ENCODE measurements around the gene KIRREL2.

The KIRREL2 gene

DNA sequence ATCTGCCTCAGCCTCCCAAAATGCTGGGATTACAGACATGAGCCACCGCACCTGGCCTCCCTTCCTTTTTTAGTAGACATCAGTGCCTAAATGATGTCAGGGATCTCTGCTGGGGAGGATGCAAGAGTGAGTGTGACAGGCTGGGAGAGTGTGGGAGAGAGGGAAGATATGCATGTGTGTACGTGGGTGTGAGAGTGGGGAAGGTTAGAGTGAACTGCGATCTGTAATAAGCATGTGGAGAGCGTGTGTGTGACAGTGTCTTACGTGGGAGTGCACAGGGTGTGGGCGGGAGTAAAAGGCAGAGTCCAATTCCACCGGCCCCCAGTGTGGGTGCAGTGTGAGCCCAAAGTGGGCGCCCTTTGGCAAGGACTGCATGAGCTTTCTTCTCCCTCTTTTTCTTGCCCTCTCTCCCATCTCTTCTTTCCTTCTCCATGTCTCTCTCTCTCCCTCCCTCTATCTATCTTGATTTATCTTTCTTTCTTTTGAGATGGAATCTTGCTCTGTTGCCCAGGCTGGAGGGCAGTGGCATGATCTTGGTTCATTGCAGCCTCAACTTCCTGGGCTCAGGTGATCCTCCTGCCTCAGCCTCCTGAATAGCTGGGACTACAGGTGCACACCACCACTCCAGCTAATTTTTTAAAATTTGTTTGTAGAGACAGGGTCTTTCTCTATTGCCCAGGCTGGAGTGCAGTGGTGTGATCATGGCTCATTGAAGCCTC is 3.5 kb upstream of the KIRREL2 start:
- Histone ChIP-seq H3K27me3 (ENCODE audit: control insufficient read depth in 5 of 5, insufficient read depth in 4 of 5, low read length in 5 of 5) (peaks cover 45 to 83% (median 69%) of the 10 kb centered on the region in 5 donors), H3K4me1 (ENCODE audit: control insufficient read depth in 5 of 5, insufficient read depth in 5 of 5, low read length in 5 of 5) (peaks cover 0 to 13% (median 10%) of the 10 kb centered on the region in 5 donors), H3K27ac (ENCODE audit: low read depth, low read length) (no peak overlapping the region), H3K4me3 (ENCODE audit: low read depth in 1 of 5, low read length in 5 of 5) (no peak overlapping the region), H3K9ac (ENCODE audit: low read length in 5 of 5) (no peak overlapping the region), H3K36me3 (ENCODE audit: control insufficient read depth in 5 of 5, insufficient read depth in 5 of 5, low read length in 5 of 5) (no peaks in the 10 kb centered on the region), H3K9me3 (ENCODE audit: control insufficient read depth in 5 of 5, low read length in 5 of 5) (no peaks in the 10 kb centered on the region)

DNA sequence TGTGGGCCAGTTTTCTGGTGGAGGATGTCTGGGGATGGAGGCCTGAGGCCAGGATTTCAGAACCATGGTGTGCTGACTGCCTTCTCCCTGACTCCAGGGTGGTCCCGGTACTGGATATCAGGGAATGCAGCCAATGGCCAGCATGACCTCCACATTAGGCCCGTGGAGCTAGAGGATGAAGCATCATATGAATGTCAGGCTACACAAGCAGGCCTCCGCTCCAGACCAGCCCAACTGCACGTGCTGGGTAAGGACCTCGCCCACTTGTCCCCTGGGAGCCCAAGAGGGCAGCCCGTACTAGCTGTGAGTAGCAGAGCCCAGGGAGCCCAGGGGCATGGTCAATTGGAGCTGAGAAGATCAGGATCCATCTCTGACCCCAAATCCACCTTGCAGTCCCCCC is 1.6 kb downstream of the KIRREL2 start:
- H3K36me3 ChIP-seq (ENCODE audit: control insufficient read depth in 5 of 5, insufficient read depth in 5 of 5, low read length in 5 of 5), result no peaks in the 10 kb centered on the region
- peaks cover 25 to 78% (median 65%) of the 10 kb centered on the region in 5 donors for H3K27me3 ChIP-seq (ENCODE audit: control insufficient read depth in 5 of 5, insufficient read depth in 4 of 5, low read length in 5 of 5)
- H3K9me3 ChIP-seq (ENCODE audit: control insufficient read depth in 5 of 5, low read length in 5 of 5), result no peaks in the 10 kb centered on the region
- peaks cover 0 to 21% (median 17%) of the 10 kb centered on the region in 5 donors for H3K4me1 ChIP-seq (ENCODE audit: control insufficient read depth in 5 of 5, insufficient read depth in 5 of 5, low read length in 5 of 5)
- H3K4me3 ChIP-seq (ENCODE audit: low read depth in 1 of 5, low read length in 5 of 5), result no peak overlapping the region
- no peak overlapping the region for H3K27ac ChIP-seq (ENCODE audit: low read depth, low read length)
- H3K9ac ChIP-seq (ENCODE audit: low read length in 5 of 5), result no peak overlapping the region

DNA sequence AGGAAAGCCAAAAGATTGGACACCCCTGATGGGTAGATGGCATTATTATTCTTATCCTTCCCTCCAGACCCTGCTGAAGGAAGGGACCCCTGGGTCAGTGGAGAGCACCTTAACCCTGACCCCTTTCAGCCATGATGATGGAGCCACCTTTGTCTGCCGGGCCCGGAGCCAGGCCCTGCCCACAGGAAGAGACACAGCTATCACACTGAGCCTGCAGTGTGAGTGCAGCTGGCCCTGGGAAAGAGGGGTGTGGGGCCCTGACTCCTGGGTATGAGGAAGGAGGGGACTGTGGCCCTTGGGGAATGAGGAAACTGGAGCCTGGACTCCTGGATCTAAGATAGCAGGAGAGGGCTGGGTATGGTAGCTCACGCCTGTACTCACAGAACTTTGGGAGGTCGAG is 2.7 kb downstream of the KIRREL2 start:
- H3K36me3 ChIP-seq (ENCODE audit: control insufficient read depth in 5 of 5, insufficient read depth in 5 of 5, low read length in 5 of 5), result no peaks in the 10 kb centered on the region
- peaks cover 28 to 77% (median 63%) of the 10 kb centered on the region in 5 donors for H3K27me3 ChIP-seq (ENCODE audit: control insufficient read depth in 5 of 5, insufficient read depth in 4 of 5, low read length in 5 of 5)
- H3K9me3 ChIP-seq (ENCODE audit: control insufficient read depth in 5 of 5, low read length in 5 of 5), result no peaks in the 10 kb centered on the region
- H3K27ac ChIP-seq (ENCODE audit: low read depth, low read length), result no peak overlapping the region
- no peak overlapping the region for H3K9ac ChIP-seq (ENCODE audit: low read length in 5 of 5)
- H3K4me3 ChIP-seq (ENCODE audit: low read depth in 1 of 5, low read length in 5 of 5), result no peak overlapping the region
- H3K4me1 ChIP-seq (ENCODE audit: control insufficient read depth in 5 of 5, insufficient read depth in 5 of 5, low read length in 5 of 5), result peaks cover 0 to 21% (median 17%) of the 10 kb centered on the region in 5 donors

DNA sequence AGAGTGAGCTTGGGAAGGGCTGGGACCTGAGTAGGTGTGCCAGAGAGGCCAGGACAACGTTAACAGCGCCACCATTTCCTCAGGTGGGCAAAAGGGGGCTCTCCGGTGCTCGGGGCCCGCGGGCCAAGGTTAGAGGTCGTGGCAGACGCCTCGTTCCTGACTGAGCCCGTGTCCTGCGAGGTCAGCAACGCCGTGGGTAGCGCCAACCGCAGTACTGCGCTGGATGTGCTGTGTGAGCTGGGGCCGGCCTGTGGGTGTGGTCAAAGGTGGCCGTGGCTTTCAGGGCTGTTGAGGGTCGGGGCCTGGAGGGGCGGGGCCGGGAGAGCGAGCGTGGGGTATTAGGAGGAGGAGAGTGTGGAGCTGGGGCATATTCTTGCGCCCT is 3.7 kb downstream of the KIRREL2 start:
- no peak overlapping the region for H3K27ac ChIP-seq (ENCODE audit: low read depth, low read length)
- no peak overlapping the region for H3K4me3 ChIP-seq (ENCODE audit: low read depth in 1 of 5, low read length in 5 of 5)
- H3K9me3 ChIP-seq (ENCODE audit: control insufficient read depth in 5 of 5, low read length in 5 of 5), result no peaks in the 10 kb centered on the region
- no peaks in the 10 kb centered on the region for H3K36me3 ChIP-seq (ENCODE audit: control insufficient read depth in 5 of 5, insufficient read depth in 5 of 5, low read length in 5 of 5)
- H3K9ac ChIP-seq (ENCODE audit: low read length in 5 of 5), result no peak overlapping the region
- H3K27me3 ChIP-seq (ENCODE audit: control insufficient read depth in 5 of 5, insufficient read depth in 4 of 5, low read length in 5 of 5), result peaks cover 29 to 67% (median 56%) of the 10 kb centered on the region in 5 donors
- peaks cover 0 to 21% (median 17%) of the 10 kb centered on the region in 5 donors for H3K4me1 ChIP-seq (ENCODE audit: control insufficient read depth in 5 of 5, insufficient read depth in 5 of 5, low read length in 5 of 5)

DNA sequence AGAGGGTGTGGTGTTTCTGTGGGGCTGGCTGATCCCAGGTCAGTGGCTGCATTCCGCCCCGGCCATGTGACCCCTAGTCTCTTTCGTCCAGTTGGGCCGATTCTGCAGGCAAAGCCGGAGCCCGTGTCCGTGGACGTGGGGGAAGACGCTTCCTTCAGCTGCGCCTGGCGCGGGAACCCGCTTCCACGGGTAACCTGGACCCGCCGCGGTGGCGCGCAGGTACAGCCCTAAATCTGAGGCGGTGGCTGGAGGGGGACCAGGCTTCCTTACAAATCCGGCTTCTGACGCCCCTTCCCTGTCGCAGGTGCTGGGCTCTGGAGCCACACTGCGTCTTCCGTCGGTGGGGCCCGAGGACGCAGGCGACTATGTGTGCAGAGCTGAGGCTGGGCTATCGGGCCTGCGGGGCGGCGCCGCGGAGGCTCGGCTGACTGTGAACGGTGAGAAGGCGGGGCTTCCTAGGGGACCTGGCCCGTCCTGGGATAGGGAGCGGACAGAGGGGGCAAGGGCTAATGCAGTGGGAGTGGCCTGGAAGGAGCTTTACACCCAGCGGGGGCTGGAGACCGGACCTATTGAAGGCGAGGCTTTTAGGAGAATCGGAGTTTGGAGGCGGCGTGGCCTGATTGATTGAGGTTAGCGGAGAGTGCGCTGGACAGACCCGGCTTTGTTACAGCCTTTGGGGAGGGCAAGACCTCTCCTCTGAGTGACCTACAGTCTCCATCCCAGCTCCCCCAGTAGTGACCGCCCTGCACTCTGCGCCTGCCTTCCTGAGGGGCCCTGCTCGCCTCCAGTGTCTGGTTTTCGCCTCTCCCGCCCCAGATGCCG is 4.3 kb downstream of the KIRREL2 start:
- Histone ChIP-seq H3K27me3 (ENCODE audit: control insufficient read depth in 5 of 5, insufficient read depth in 4 of 5, low read length in 5 of 5) (peaks cover 23 to 67% (median 54%) of the 10 kb centered on the region in 5 donors), H3K36me3 (ENCODE audit: control insufficient read depth in 5 of 5, insufficient read depth in 5 of 5, low read length in 5 of 5) (no peaks in the 10 kb centered on the region), H3K9me3 (ENCODE audit: control insufficient read depth in 5 of 5, low read length in 5 of 5) (no peaks in the 10 kb centered on the region), H3K27ac (ENCODE audit: low read depth, low read length) (no peak overlapping the region), H3K4me3 (ENCODE audit: low read depth in 1 of 5, low read length in 5 of 5) (no peak overlapping the region), H3K9ac (ENCODE audit: low read length in 5 of 5) (no peak overlapping the region), H3K4me1 (ENCODE audit: control insufficient read depth in 5 of 5, insufficient read depth in 5 of 5, low read length in 5 of 5) (peaks cover 0 to 21% (median 17%) of the 10 kb centered on the region in 5 donors)

DNA sequence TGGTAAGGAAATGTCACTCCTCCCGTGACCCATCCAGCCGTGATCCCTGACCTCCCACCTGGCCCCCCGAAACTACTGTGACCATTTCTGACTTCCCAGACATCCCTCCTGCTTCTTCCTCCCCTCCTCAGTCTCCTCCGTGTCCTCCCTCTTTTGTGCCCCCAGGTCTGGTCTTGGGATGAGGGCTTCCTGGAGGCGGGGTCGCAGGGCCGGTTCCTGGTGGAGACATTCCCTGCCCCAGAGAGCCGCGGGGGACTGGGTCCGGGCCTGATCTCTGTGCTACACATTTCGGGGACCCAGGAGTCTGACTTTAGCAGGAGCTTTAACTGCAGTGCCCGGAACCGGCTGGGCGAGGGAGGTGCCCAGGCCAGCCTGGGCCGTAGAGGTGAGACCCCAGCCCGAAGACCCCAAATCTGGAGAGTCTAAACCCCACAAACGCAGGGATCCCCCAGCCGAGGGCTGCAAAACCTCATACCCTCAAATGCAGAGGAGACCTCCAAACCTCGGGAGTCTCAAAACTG is 5.0 kb downstream of the KIRREL2 start:
- Histone ChIP-seq H3K9ac (ENCODE audit: low read length in 5 of 5) (no peak overlapping the region), H3K27ac (ENCODE audit: low read depth, low read length) (no peak overlapping the region), H3K36me3 (ENCODE audit: control insufficient read depth in 5 of 5, insufficient read depth in 5 of 5, low read length in 5 of 5) (no peaks in the 10 kb centered on the region), H3K4me1 (ENCODE audit: control insufficient read depth in 5 of 5, insufficient read depth in 5 of 5, low read length in 5 of 5) (peaks cover 0 to 15% (median 11%) of the 10 kb centered on the region in 5 donors), H3K4me3 (ENCODE audit: low read depth in 1 of 5, low read length in 5 of 5) (no peak overlapping the region), H3K27me3 (ENCODE audit: control insufficient read depth in 5 of 5, insufficient read depth in 4 of 5, low read length in 5 of 5) (peaks cover 16 to 62% (median 51%) of the 10 kb centered on the region in 5 donors), H3K9me3 (ENCODE audit: control insufficient read depth in 5 of 5, low read length in 5 of 5) (no peaks in the 10 kb centered on the region)

DNA sequence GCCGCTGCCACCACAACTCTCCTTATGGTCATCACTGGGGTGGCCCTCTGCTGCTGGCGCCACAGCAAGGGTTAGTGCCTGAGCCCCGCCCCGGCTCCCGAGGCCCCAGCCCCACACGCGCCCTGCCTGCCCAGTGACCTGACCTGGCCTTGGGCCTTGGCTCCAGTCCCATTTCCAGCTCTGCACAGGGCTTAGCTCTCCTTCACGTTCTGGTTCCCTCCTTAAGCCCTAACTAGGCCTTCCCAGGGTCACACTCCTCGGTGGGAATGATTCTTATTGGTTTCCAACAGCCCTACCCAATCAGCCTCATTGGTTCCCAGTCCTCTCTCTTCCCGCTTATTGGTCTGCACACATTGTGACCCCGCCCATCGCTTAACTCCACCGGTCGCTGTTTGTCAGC is 5.8 kb downstream of the KIRREL2 start:
- H3K4me3 ChIP-seq (ENCODE audit: low read depth in 1 of 5, low read length in 5 of 5), result no peak overlapping the region
- H3K27me3 ChIP-seq (ENCODE audit: control insufficient read depth in 5 of 5, insufficient read depth in 4 of 5, low read length in 5 of 5), result peaks cover 15 to 54% (median 47%) of the 10 kb centered on the region in 5 donors
- no peak overlapping the region for H3K27ac ChIP-seq (ENCODE audit: low read depth, low read length)
- H3K9ac ChIP-seq (ENCODE audit: low read length in 5 of 5), result no peak overlapping the region
- H3K36me3 ChIP-seq (ENCODE audit: control insufficient read depth in 5 of 5, insufficient read depth in 5 of 5, low read length in 5 of 5), result no peaks in the 10 kb centered on the region
- no peaks in the 10 kb centered on the region for H3K9me3 ChIP-seq (ENCODE audit: control insufficient read depth in 5 of 5, low read length in 5 of 5)
- H3K4me1 ChIP-seq (ENCODE audit: control insufficient read depth in 5 of 5, insufficient read depth in 5 of 5, low read length in 5 of 5), result peaks cover 0 to 9% (median 5%) of the 10 kb centered on the region in 5 donors

DNA sequence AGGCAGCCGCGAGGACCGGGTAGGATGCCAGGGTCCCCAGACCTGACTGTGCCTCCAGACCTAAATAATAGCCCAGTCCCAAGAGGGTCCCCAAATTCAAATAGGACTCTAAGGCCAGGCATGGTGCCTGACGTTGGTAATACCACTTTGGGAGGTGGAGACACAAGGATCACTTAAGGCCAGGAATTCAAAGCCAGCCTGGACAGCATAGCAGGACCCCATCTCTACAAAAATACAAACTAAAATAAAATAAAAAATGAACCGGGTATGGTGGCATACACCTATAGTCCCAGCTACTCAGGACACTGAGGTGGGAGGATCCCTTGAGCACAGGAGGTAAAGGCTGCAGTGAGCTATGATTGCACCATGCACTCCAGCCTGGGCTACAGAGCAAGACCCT is 6.3 kb downstream of the KIRREL2 start:
- no peaks in the 10 kb centered on the region for H3K36me3 ChIP-seq (ENCODE audit: control insufficient read depth in 5 of 5, insufficient read depth in 5 of 5, low read length in 5 of 5)
- H3K27me3 ChIP-seq (ENCODE audit: control insufficient read depth in 5 of 5, insufficient read depth in 4 of 5, low read length in 5 of 5), result peaks cover 15 to 51% (median 50%) of the 10 kb centered on the region in 5 donors
- no peak overlapping the region for H3K27ac ChIP-seq (ENCODE audit: low read depth, low read length)
- no peak overlapping the region for H3K4me3 ChIP-seq (ENCODE audit: low read depth in 1 of 5, low read length in 5 of 5)
- H3K9me3 ChIP-seq (ENCODE audit: control insufficient read depth in 5 of 5, low read length in 5 of 5), result no peaks in the 10 kb centered on the region
- H3K9ac ChIP-seq (ENCODE audit: low read length in 5 of 5), result no peak overlapping the region
- H3K4me1 ChIP-seq (ENCODE audit: control insufficient read depth in 5 of 5, insufficient read depth in 5 of 5, low read length in 5 of 5), result peaks cover 0 to 10% (median 7%) of the 10 kb centered on the region in 5 donors

DNA sequence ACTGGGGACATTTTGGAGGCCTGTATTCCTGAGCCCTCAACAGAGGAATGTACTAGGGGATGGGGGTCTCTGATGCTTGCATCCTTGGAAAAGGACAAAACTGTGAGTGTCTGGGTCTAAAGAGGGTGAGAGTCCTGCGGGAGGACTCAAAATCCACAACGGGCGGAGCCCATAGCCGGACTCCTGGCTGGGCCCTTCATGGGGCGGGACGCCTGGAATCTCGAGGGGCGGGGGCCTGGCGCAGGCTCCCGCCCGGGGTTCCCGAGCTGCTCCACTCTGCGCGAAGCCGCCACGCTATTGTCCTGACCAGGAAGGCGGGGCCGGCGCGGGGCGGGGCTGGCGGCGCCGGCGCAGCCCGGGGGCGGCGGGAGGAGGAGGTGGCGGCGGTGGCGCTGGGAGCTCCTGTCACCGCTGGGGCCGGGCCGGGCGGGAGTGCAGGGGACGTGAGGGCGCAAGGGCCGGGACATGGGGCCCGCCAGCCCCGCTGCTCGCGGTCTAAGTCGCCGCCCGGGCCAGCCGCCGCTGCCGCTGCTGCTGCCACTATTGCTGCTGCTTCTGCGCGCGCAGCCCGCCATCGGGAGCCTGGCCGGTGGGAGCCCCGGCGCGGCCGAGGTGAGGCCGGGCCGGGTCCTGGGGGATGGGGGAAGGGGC is 11.6 kb downstream of the KIRREL2 start, which contains the start of gene APLP1:
APLP1 (plus strand) TSS at position 403 of the 651 bp plus-strand sequence; CDS start at position 466, 63 bp downstream.
- H3K4me1 ChIP-seq (ENCODE audit: control insufficient read depth in 5 of 5, insufficient read depth in 5 of 5, low read length in 5 of 5), result peaks cover 0 to 23% (median 21%) of the 10 kb centered on the region in 5 donors
- no peaks in the 10 kb centered on the region for H3K36me3 ChIP-seq (ENCODE audit: control insufficient read depth in 5 of 5, insufficient read depth in 5 of 5, low read length in 5 of 5)
- peak within 1 kb of the TSS in 1 of 5 donors; percentile 6 for H3K9ac ChIP-seq (ENCODE audit: low read length in 5 of 5)
- H3K27ac ChIP-seq (ENCODE audit: low read depth, low read length), result no peak within 1 kb of the TSS
- H3K4me3 ChIP-seq (ENCODE audit: low read depth in 1 of 5, low read length in 5 of 5), result peak within 1 kb of the TSS in 4 of 5 donors; percentile 24 to 61 (median 36)
- no peaks in the 10 kb centered on the region for H3K9me3 ChIP-seq (ENCODE audit: control insufficient read depth in 5 of 5, low read length in 5 of 5)
- H3K27me3 ChIP-seq (ENCODE audit: control insufficient read depth in 5 of 5, insufficient read depth in 4 of 5, low read length in 5 of 5), result peaks cover 16 to 42% (median 38%) of the 10 kb centered on the region in 5 donors

Measured in subcutaneous abdominal adipose tissue (tissue), 5 donors.